HG02943 (cell line): ENCODE results near the gene CAPN11.
"Not testable (repeated sequence)": the region's sequence is repeated elsewhere in the genome, so short reads cannot be mapped to it uniquely, and the experiment has no call there.

Experiments used
- ATAC-seq: cut with Tn5 transposase; IDR thresholded peaks from one replicate; pipeline ENCODE4 v1.9.1; 2021; ENCODE audit warnings: mild to moderate bottlenecking, low read depth, moderate library complexity; ENCODE audit not compliant: unreplicated experiment

Gene CAPN11

GRCh38 chr6:44179072-44179536 is 20.5 kb downstream of the CAPN11 start:
- no peak for ATAC-seq

GRCh38 chr6:44179648-44180047 is 21.0 kb downstream of the CAPN11 start:
- ATAC-seq = no peak

- no peak for ATAC-seq
Observed at GRCh38 chr6:44180406-44180805, 21.8 kb downstream of the CAPN11 start.

GRCh38 chr6:44180886-44181285 is 22.3 kb downstream of the CAPN11 start:
- ATAC-seq = no peak

GRCh38 chr6:44181784-44182183 is 23.2 kb downstream of the CAPN11 start:
- not testable (repeated sequence) for ATAC-seq

GRCh38 chr6:44182911-44183390 is 24.3 kb downstream of the CAPN11 start:
- no peak for ATAC-seq

GRCh38 chr6:44183783-44184182 is 25.2 kb downstream of the CAPN11 start:
- ATAC-seq = no peak

GRCh38 chr6:44185356-44185755 is 26.7 kb downstream of the CAPN11 start:
- not testable (repeated sequence) for ATAC-seq

- ATAC-seq = no peak
Observed at GRCh38 chr6:44185953-44186634, 27.5 kb downstream of the CAPN11 start.

- ATAC-seq = no peak
Observed at GRCh38 chr6:44186635-44187025, 28.0 kb downstream of the CAPN11 start.

GRCh38 chr6:44188819-44189218 is 30.2 kb downstream of the CAPN11 start:
- ATAC-seq = no peak

- ATAC-seq = no peak
Observed at GRCh38 chr6:44189257-44189656, 30.6 kb downstream of the CAPN11 start.

- ATAC-seq = no peak
Observed at GRCh38 chr6:44190715-44191114, 32.1 kb downstream of the CAPN11 start.

GRCh38 chr6:44192428-44193041 is 33.9 kb downstream of the CAPN11 start:
- no peak for ATAC-seq

- ATAC-seq = no peak
Observed at GRCh38 chr6:44193307-44193910, 34.8 kb downstream of the CAPN11 start.

GRCh38 chr6:44194326-44194725 is 35.7 kb downstream of the CAPN11 start:
- ATAC-seq = no peak

- ATAC-seq = not testable (repeated sequence)
Observed at GRCh38 chr6:44196351-44196750, 37.7 kb downstream of the CAPN11 start.

GRCh38 chr6:44198684-44199083 is 40.1 kb downstream of the CAPN11 start:
- ATAC-seq = no peak

GRCh38 chr6:44199883-44200282 is 41.3 kb downstream of the CAPN11 start:
- ATAC-seq = no peak

- no peak for ATAC-seq
Observed at GRCh38 chr6:44201200-44201599, 42.6 kb downstream of the CAPN11 start.

GRCh38 chr6:44201638-44202303 is 43.2 kb downstream of the CAPN11 start:
- ATAC-seq = no peak
